Measurements from ENCODE around the gene CARS1.

Gene CARS1

DNA sequence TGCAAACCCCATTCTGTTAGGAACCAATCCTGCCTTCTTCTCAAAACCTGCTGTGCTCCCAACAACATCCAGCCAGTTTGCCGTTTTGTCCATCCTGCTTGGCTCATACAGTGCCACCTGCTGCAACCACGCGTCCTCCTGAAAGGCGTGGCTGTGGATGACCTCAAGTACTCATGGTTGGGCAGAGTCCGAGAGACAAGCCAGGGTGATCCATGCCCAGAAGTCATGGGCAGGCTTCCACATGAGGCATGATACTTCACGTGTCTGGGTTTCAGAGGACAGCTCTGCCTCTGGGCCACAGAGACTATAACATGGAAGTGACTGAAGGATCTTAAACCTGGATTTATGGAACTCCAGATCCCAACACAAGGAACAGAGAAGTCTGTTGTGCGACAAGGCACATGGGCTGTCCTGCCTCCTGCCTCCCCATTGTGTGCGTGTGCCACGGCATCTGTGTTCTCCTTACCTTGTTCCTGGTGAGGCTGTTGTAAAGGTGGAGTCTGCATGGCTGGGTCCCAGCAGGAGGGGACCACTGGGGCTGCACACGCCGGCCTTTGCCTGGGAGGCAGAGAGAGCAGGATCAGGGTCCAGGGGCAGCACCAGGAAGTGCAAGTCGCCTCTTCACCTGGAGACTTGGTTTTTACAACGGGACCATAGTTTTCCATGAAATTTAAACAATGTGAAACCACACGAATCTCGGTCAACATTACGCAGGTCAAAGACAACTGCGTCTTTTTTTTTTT is 15.4 kb downstream of the CARS1 start:
- no peak overlapping the region for H3K4me3 ChIP-seq (ENCODE audit: low read length)
- TF ChIP-seq, protein P1, sequence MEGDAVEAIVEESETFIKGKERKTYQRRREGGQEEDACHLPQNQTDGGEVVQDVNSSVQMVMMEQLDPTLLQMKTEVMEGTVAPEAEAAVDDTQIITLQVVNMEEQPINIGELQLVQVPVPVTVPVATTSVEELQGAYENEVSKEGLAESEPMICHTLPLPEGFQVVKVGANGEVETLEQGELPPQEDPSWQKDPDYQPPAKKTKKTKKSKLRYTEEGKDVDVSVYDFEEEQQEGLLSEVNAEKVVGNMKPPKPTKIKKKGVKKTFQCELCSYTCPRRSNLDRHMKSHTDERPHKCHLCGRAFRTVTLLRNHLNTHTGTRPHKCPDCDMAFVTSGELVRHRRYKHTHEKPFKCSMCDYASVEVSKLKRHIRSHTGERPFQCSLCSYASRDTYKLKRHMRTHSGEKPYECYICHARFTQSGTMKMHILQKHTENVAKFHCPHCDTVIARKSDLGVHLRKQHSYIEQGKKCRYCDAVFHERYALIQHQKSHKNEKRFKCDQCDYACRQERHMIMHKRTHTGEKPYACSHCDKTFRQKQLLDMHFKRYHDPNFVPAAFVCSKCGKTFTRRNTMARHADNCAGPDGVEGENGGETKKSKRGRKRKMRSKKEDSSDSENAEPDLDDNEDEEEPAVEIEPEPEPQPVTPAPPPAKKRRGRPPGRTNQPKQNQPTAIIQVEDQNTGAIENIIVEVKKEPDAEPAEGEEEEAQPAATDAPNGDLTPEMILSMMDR (conservative IDR thresholded peaks at IDR 0.05; ENCODE audit: low read depth, low read length) = no peak
- no peak for DNase-seq (ENCODE audit: low read depth)

DNA sequence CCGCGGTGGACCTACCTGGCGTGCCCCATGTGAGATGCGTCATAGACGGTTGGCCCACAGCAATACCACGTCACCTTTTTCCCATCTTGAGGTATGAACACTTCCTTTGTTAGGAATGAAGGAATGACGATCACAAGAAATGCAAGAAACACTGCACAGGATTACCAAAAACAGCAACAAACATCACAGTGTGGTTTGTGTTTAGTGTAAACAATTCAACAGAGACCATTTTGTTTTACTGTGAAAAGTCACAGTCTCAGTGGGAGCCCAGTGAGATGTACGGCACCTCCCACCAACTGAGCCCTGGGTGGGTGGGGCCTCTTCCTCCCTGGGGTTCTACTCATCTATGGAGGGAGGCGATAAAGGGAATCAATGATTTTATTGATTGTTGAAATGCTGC is 16.3 kb downstream of the CARS1 start:
- no peak overlapping the region for H3K4me3 ChIP-seq (ENCODE audit: low read length)
- TF ChIP-seq, protein P1 (conservative IDR thresholded peaks at IDR 0.05; ENCODE audit: low read depth, low read length) = no peak
- DNase-seq (ENCODE audit: low read depth) = no peak

DNA sequence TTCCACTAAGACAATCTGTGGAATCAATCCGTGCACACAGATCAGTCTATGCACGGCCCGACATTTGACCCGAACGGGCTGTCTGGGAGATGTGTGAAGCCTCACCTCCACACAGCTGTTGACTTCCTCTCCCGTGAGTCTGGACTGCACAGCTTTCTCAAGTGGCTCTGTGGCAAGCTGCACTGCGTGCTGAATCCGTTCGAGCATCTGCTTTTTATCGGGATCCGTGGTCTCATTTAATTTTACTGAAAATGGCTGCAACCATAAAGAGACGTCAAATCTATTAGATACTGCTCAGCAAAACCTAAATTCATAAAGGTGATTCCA is 19.3 kb downstream of the CARS1 start:
- H3K4me3 ChIP-seq (ENCODE audit: low read length) = no peak overlapping the region
- TF ChIP-seq, protein P1 (conservative IDR thresholded peaks at IDR 0.05; ENCODE audit: low read depth, low read length) = no peak
- DNase-seq (ENCODE audit: low read depth) = no peak

DNA sequence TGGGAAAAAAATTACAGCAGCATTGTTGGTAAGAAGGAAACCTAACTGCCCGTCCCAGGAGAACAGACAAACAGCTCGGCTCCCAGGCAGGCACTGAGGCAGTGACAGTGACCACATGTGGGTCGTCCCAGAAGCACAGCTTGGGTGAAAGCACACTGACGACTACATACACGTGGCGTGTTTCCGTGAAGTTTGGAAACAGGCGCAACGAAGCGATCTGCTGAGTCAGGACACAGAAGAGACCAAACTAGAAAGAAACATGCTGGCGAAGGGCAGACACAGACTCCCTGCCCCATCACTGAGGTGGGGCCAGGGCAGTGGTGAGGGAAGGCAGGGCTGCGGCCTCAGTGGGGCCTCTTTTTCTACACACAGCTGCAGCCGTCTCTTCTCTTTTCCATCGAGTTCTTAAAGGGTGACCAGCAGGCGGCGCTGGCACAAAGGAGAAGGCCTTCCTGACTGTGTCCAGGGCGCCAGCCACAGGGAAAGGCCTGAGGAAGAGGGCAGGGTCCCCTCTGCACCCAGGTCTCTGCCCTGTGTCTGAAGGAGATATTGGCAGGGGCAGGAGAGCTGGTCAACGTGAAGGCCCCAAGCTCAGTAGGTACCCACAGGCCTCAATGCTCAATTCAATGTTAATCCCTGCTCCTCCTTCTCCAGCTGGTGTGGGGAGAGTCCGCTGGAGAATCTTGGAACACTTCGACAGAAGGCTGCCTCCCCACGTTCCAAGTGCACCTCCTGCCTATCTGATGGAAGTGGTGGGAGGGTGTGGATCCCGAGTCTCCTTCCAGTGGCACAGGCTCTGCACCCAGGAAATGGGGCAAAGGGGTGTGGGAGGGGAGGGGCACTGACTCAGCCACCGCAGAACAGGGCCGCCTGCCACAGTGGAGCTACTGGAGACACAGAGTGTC is 19.9 kb downstream of the CARS1 start:
- H3K4me3 ChIP-seq (ENCODE audit: low read length) = no peak overlapping the region
- DNase-seq (ENCODE audit: low read depth) = no peak

DNA sequence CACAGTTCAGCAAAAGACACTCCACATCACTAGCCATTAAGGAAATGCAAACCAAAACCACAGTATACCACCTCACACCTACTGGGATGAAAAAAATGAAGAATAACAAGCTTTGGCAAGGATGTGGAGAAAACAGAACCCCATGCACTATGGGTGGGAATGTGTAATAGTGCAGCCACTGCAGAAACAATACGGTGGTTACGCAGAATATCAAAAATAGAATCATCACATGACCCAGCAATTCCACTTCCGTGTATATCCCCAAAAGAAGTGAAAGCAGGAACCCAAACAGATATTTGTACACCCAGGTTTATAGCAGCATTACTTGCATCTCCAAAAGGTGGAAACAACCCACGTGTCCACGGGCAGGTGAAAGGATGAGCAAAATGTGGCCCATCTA is 20.8 kb downstream of the CARS1 start:
- no peak for DNase-seq (ENCODE audit: low read depth)
- no peak overlapping the region for H3K4me3 ChIP-seq (ENCODE audit: low read length)
- TF ChIP-seq, protein P1 (conservative IDR thresholded peaks at IDR 0.05; ENCODE audit: low read depth, low read length) = no peak

More for the DNA sequence above, 19.9 kb downstream of the CARS1 start:
- TF ChIP-seq, protein P1 (conservative IDR thresholded peaks at IDR 0.05; ENCODE audit: low read depth, low read length) = peak; percentile 78

DNA sequence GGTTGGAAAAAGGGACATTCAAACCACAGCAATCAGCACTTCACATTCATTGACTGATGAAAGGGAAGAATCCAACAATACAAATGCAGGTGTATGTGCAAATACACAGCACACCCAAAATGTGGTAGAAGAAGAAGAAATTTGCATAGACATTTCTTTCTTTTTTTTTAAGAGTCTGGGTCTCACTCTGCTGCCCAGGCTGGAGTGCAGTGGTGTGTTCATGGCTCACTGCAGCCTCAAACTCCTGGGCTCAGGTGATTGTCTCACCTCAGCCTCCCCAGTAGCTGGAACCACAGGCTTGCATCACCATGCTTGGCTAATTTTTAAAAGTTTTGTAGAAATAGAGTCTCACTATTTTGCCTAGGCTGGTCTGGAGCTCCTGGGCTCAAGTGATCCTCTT is 21.9 kb downstream of the CARS1 start:
- DNase-seq (ENCODE audit: low read depth) = no peak
- TF ChIP-seq, protein P1 (conservative IDR thresholded peaks at IDR 0.05; ENCODE audit: low read depth, low read length) = no peak
- no peak overlapping the region for H3K4me3 ChIP-seq (ENCODE audit: low read length)

Data from retinal pigment epithelial cell (primary cell).